Left lobe of liver (tissue), 2 donors: ENCODE data around the gene TMEFF2. TPM values are rescaled to one million over a fixed set of nuclear protein-coding genes. Genes with fewer than 3 reads are reported as not detected.

Source experiments
- ATAC-seq: fragments of 200-7000 bp; cut with Tn5 transposase; one replicate; pipeline ENCODE4 v1.9.1; 2020; ENCODE audit warnings: mild to moderate bottlenecking, moderate library complexity
- DNase-seq: peaks from one replicate; pipeline ENCODE4 v3.0.0-alpha.2; 2020; ENCODE audit warnings: low spot score
- total RNA-seq: library from RNA; stranded (reverse); gene quantifications from one replicate; pipeline ENCODE4 v1.2.1, GENCODE V29; 2021
- donor health status: DM: no; HTN: no; CAD: no; lungs with moderate emphysema.
- donor health status: DM: no; HTN: yes; CAD: no.

Gene TMEFF2
- total RNA-seq, 1 donor from 2014 or later = not detected

DNA sequence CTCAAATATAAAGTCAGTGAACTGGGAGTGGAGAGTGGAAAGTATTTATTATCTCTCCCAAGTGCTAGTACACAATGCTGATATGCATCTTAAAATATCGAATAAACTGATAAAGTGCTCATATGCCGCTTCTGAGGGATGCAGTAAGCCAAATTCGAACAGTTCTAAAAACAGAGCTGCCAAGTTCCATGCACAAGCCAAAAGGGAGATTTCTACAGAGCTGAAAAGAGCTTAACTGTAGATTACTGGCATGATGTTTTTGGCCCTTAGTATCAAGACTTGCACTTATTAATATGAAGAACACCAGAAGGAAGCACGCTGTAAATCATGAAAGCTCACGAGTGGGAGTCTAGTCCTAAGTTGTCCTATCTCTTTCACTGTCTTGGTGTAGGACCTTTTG, 7.9 kb downstream of the TMEFF2 start:
- ATAC-seq = no peak
- no peak for DNase-seq

GRCh38 chr2:192184349-192184748, 10.4 kb downstream of the TMEFF2 start:
- ATAC-seq (no peak), DNase-seq (no peak)

DNA sequence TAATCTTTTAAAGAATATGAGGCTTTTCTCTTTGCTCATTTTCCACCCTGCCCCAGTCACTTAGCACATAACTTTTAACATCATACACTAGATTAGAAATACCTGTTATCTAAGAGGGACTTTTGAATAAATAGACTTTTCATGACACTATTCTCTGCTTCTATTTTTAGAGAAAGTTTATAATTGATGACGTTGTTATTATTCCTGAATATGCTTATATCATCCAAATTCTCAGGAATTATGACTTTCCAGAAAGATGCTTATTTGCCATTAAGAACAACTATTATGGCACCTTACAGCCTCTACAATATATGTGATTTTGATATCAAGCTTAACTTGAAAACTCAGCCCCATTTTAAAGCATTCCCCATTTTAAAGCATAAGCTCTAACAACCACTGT, 11.4 kb downstream of the TMEFF2 start:
- DNase-seq = no peak
- ATAC-seq = no peak

DNA sequence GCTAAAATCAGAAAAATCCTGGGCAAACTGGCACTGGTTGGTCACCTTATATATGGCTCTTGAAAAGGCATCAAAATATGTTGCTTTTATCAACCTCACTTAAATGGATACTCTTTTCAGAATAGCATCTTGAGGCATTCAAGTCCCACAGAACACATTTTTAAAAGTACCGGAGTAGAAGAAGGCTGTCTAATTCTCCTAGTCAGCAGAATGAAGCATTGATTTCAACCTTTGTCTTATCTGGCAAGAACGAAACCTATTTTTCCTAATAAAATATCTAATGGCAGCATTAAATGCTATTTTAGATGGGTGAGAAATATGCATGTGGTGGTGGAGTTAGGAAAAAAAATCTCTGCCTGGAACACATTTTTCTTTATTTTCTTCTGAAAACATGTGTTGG, 27.8 kb downstream of the TMEFF2 start:
- no peak for ATAC-seq

DNA sequence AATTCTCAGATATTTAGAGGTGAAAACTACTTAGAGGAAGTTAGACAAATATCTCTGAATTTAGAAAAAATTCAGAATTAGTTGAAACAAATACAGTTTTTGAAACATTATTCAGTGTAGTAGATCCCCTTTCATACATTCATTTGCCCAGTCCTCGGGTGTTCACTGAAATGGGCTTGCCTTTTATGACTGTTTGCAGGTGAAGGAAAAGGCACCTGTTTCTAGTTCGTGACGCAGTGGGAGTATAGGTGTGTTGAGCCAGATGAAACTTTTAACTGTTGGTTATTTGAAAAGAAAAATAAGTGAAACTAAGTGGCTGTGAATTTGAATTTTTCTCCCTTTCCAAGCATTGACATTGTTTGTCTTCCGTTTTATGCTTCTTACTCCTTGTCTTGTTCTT, 28.9 kb downstream of the TMEFF2 start:
- ATAC-seq (no peak), DNase-seq (no peak)

More for the DNA sequence above, 27.8 kb downstream of the TMEFF2 start:
- no peak for DNase-seq

- ATAC-seq = peak; percentile 99
- peak; percentile 54 for DNase-seq
Observed at GRCh38 chr2:192162392-192163042, 32.2 kb downstream of the TMEFF2 start.

- no peak for ATAC-seq
Observed at GRCh38 chr2:192161656-192162290, 33.0 kb downstream of the TMEFF2 start.

GRCh38 chr2:192159736-192160135, 35.0 kb downstream of the TMEFF2 start:
- ATAC-seq = no peak

More at GRCh38 chr2:192161656-192162290, 33.0 kb downstream of the TMEFF2 start:
- no peak for DNase-seq

DNA sequence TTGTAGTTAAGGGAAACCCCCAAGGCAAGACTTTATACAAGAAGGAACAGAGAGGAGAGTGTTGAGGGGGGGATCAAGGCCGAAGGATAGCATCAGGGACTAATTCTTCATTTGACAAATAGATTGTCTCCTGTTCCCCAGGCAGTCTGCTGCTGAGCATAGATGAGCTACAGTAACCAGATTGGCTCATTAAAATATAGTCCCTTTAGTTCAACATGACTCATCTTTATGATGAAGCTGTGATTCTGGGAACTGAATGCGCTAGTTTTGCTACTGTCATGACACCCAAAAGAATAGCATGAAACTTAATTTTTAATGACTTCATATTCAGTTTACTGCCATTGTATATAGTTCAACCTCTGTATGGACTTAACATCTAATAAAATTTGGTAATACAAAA, 35.5 kb downstream of the TMEFF2 start:
- ATAC-seq = no peak
- no peak for DNase-seq

More at GRCh38 chr2:192159736-192160135, 35.0 kb downstream of the TMEFF2 start:
- no peak for DNase-seq

DNA sequence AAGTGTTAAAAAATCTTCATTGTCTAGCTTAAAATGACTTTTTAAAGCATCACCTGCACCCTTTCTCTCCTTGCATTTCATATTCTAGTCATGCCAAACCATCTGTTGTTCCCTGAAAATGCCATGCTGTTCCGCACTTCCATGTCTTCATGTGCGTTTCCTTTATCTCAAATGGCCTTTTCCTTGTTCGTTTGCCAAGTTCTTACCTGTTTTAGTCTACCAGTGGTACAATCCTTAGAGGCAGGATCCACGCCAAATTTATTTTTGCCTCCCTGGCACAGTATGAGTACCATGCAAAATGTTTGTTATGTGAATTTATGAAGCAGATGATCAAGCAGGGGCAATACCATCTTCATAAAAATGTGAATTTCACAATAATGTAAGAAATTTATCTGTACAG, 37.0 kb downstream of the TMEFF2 start:
- no peak for DNase-seq
- ATAC-seq = no peak

DNA sequence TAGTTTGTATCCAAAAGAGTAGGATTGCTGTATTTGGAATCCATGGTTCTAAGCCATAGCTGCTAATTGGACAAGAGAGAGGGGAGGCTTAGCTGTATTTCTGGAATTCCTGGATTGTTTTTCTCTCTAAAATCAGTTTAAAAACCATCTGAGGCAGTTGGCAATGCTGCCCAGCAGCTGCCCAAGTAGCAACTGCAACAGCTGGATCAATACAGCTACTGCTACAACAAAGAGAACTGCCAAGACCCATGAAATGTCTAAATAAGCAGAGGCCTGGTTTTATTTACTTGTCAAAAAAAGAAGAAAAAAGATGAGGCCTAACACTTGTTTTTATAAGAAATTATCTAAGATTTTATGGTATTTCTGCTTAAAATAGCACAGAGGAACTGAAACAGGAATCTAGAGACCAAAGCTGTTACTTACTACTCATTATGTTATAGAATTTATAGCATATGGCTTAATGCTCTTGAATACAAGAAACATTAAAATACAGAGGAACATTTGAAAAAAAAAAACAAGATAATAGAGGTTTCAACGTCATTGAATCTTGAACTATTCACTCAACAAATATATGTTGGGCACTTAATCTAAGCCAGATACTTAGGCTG, 39.1 kb downstream of the TMEFF2 start:
- ATAC-seq = peak; percentile 59

GRCh38 chr2:192153561-192153960, 41.2 kb downstream of the TMEFF2 start:
- no peak for ATAC-seq

More for the DNA sequence above, 39.1 kb downstream of the TMEFF2 start:
- DNase-seq = no peak

GRCh38 chr2:192151853-192152252, 42.9 kb downstream of the TMEFF2 start:
- no peak for ATAC-seq
- DNase-seq = no peak

More at GRCh38 chr2:192153561-192153960, 41.2 kb downstream of the TMEFF2 start:
- no peak for DNase-seq

DNA sequence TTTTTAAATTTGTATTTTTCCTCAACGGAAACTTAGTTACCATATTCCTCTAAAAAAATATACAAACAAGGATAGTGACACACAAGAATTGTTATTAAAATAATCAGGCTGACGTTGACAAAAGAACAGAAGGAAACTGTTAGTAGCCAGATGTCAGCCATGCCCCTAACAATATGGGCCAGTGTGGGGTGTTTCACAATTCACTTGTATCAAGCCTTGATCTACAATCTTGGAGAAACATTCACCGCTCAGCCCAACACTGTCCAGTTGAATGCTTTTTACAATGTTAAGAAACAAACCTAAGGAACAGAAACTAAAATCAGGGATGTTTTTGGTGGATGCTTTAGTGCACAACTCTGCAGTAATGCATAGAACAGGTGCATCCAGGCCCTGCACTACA, 44.6 kb downstream of the TMEFF2 start:
- DNase-seq = no peak

DNA sequence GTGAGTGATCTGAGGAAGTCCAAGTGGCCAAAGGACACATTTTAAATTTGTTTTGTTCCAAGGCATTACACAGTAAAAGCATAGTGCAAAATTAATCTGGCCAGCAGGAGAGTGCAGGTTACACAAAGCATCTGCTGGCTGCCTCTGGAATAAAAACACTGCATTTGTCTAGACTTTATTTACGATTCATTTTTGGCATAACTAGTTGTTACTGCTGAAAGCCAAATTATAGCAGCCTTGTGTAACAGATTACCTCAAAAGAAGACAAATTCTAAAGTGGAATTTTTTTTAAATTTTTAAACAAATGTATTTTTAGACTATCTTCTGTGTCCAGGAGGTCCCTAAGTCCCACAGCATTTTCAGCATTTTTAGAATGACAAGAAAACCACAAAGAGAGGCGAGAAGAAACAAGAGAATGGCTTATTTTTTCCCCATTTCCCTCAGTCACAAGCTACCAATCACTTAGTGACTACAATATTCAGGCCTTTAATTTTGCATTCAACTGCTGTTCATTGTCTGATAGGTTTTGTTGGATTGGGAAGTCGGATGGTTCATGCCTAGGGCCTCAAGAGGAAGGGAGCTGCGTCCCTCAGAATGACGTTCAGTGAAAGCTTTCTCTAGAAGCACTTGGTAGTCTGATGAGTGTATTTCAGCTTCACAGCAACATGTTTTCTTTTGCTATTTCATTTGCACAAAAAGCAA, 46.0 kb downstream of the TMEFF2 start:
- peak; percentile 88 for ATAC-seq

More for the DNA sequence above, 44.6 kb downstream of the TMEFF2 start:
- no peak for ATAC-seq

DNA sequence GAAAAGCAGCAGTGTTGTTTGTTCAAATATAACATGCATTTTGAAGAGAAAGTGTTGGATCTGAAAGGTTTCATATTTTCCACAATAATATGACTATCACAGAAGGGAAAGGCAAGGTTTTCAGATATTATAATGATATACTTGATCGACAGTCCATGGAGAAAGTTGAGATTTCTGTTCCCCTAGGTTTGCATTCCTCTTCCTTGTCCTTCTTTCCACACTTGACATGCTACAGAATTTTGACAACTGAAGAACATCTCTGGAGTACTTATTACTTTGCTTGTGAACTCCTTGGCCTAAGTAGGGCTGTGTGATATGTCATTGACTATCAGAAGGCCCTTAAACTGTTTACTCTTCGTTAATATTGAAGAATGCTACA, 46.5 kb downstream of the TMEFF2 start:
- no peak for DNase-seq
- ATAC-seq = no peak

More for the DNA sequence above, 46.0 kb downstream of the TMEFF2 start:
- DNase-seq = no peak

GRCh38 chr2:192146069-192147015, 48.4 kb downstream of the TMEFF2 start:
- DNase-seq = no peak
- no peak for ATAC-seq

DNA sequence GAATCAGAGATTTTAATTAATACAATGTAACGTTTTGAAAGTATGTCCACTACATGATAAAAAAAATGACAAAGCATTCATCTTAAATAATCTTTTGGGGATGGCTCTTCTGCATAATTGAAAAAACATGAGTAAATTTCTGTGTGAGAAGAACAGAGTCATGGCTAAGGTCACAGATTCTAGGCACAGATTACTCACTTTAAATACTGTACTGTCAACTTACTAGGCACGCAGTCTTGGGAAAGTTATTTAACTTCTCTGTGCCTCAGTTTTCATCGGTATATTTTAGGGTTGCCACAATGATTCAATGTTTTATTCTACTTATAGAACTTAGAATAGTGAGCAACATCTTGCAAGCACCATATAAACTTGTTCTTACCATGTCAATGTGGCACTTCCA, 49.2 kb downstream of the TMEFF2 start:
- no peak for DNase-seq

GRCh38 chr2:192140236-192140839, 54.4 kb downstream of the TMEFF2 start:
- no peak for DNase-seq
- no peak for ATAC-seq

More for the DNA sequence above, 49.2 kb downstream of the TMEFF2 start:
- no peak for ATAC-seq

DNA sequence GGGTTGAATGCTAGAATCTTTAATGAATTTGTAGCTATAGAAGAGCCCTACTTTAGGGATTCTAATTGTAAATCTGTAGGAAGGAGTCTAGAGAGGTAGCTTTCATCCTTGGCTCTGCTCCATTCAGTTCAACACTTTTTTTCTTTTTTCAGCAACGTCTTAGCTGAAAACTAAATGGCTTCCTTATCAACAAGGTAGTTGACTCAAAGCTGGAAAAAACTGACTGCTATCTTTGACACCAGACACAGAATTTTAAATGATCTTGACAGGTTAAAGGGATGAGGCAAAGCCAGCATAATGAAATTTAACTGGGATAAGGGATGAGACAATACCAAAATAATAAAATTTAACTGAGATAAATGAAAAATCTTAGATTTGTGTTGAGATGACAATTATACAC, 54.9 kb downstream of the TMEFF2 start:
- DNase-seq = no peak
- ATAC-seq = no peak
